Lung (tissue), 12 donors: Measurements from ENCODE around the gene CAMSAP3. TPM values are rescaled to one million over a fixed set of nuclear protein-coding genes. Genes with fewer than 3 reads are reported as not detected.

Source experiments
- ATAC-seq: fragments of 200-7000 bp; cut with Tn5 transposase; one replicate; pipeline ENCODE4 v1.9.1; 2020; ENCODE audit warnings: moderate number of reproducible peaks; ENCODE audit not compliant: insufficient read depth, low FRiP score
- DNase-seq, 3 donors: peaks; one replicate each; pipeline ENCODE4 v3.0.0-alpha.2; 2013 to 2017
- H3K27ac ChIP-seq, 2 donors: one replicate each; pipeline ENCODE4 v1.5.1; 2013; ENCODE audit warnings: mild to moderate bottlenecking in 2 of 2, moderate library complexity in 2 of 2, control low read depth in 1 of 2, inconsistent platforms in 1 of 2, low read depth in 1 of 2, low read length in 1 of 2
- H3K27me3 ChIP-seq, 3 donors: one replicate each; pipeline ENCODE4 v1.5.1; 2013; ENCODE audit warnings: low read length in 2 of 3; ENCODE audit not compliant: control insufficient read depth in 3 of 3, insufficient read depth in 3 of 3
- H3K36me3 ChIP-seq, 4 donors: one replicate each; pipeline ENCODE4 v1.5.1; 2013; ENCODE audit warnings: low read length in 4 of 4, mild to moderate bottlenecking in 1 of 4, moderate library complexity in 1 of 4; ENCODE audit not compliant: control insufficient read depth in 4 of 4, insufficient read depth in 4 of 4
- H3K4me1 ChIP-seq, 5 donors: one replicate each; pipeline ENCODE4 v1.5.1; 2013; ENCODE audit warnings: low read length in 5 of 5, mild to moderate bottlenecking in 2 of 5, moderate library complexity in 1 of 5; ENCODE audit not compliant: control insufficient read depth in 5 of 5, insufficient read depth in 5 of 5
- H3K4me3 ChIP-seq: one replicate; pipeline ENCODE4 v1.5.1; 2013; ENCODE audit warnings: mild to moderate bottlenecking, control low read depth, moderate library complexity
- H3K9ac ChIP-seq, 2 donors: one replicate each; pipeline ENCODE4 v1.5.1; 2013; ENCODE audit warnings: low read length in 2 of 2, control low read depth in 1 of 2; ENCODE audit not compliant: insufficient read depth in 1 of 2
- H3K9me3 ChIP-seq, 4 donors: one replicate each; pipeline ENCODE4 v1.5.1; 2013; ENCODE audit warnings: low read length in 3 of 4, mild to moderate bottlenecking in 1 of 4, moderate library complexity in 1 of 4; ENCODE audit not compliant: control insufficient read depth in 4 of 4, insufficient read depth in 3 of 4
- CTCF ChIP-seq: IDR thresholded peaks from 2 replicates; pipeline ENCODE4 v1.5.1; 2012; ENCODE audit warnings: mild to moderate bottlenecking; ENCODE audit errors: control extremely low read depth, extremely low read depth
- WGBS, 2 donors: extraction: QIAGEN DNeasy Blood & Tissue Kit; methylation state at CpG; one replicate each; pipeline ENCODE4 v1.1.7; 2013; 5-methylcytosine and 5-hydroxymethylcytosine counted together
- polyA plus RNA-seq, 2 donors: library from polyadenylated mRNA; stranded (reverse); fragments of 200-250 nt; gene quantifications; one replicate each; pipeline ENCODE4 v1.2.1, GENCODE V29; 2013
- total RNA-seq, 2 donors: library from RNA; depleted of rRNA in 1 of 2; stranded (reverse); fragments of >200 nt in 1 of 2; gene quantifications; one replicate each; pipeline ENCODE4 v1.2.1, GENCODE V29; 2014 to 2021
- donor health status: control.
- donor health status: control.
- donor health status: Bipolar disorder and iron deficiency.
- donor health status: healthy.
- donor health status: DM: yes; HTN: yes; CAD: no.

Gene CAMSAP3
- total and polyA plus RNA-seq, 4 donors, result 9.2 to 30.4 (median 19.2) TPM

GRCh38 chr19:7607212-7607873, 11.7 kb downstream of the CAMSAP3 start:
- peaks cover 0 to 6% (median 0%) of the 10 kb centered on the region in 5 donors for H3K4me1 ChIP-seq
- H3K27me3 ChIP-seq, result peaks cover 0 to 4% (median 0%) of the 10 kb centered on the region in 3 donors
- no peak overlapping the region for H3K4me3 ChIP-seq
- peaks cover 0 to 2% (median 0%) of the 10 kb centered on the region in 4 donors for H3K9me3 ChIP-seq
- TF ChIP-seq CTCF, result no peak
- DNase-seq, result no peak
- peaks cover 0 to 7% (median 0%) of the 10 kb centered on the region in 4 donors for H3K36me3 ChIP-seq
- H3K9ac ChIP-seq, result no peak overlapping the region
- no peak for ATAC-seq
- WGBS, 2 donors, result 67 to 79% methylated on average over 10 of the region's 10 CpGs
- H3K27ac ChIP-seq, result no peak overlapping the region

GRCh38 chr19:7607874-7608560, 12.4 kb downstream of the CAMSAP3 start:
- TF ChIP-seq CTCF, result no peak
- ATAC-seq (no peak), DNase-seq (no peak)
- H3K9me3 ChIP-seq, result peaks cover 0 to 2% (median 0%) of the 10 kb centered on the region in 4 donors
- no peak overlapping the region for H3K4me3 ChIP-seq
- H3K9ac ChIP-seq, result no peak overlapping the region
- 89 to 92% methylated on average over 24 to 25 of the region's 25 CpGs for WGBS, 2 donors
- H3K4me1 ChIP-seq, result peaks cover 0 to 3% (median 0%) of the 10 kb centered on the region in 5 donors
- no peak overlapping the region for H3K27ac ChIP-seq
- H3K36me3 ChIP-seq, result peaks cover 0 to 8% (median 0%) of the 10 kb centered on the region in 4 donors
- peaks cover 0 to 4% (median 0%) of the 10 kb centered on the region in 3 donors for H3K27me3 ChIP-seq

- no peak overlapping the region for H3K4me3 ChIP-seq
- no peaks in the 10 kb centered on the region for H3K27me3 ChIP-seq
- 83 to 87% methylated on average over 28 to 31 of the region's 31 CpGs for WGBS, 2 donors
- no peaks in the 10 kb centered on the region for H3K4me1 ChIP-seq
- DNase-seq (no peak), ATAC-seq (no peak)
- peaks cover 0 to 12% (median 0%) of the 10 kb centered on the region in 4 donors for H3K36me3 ChIP-seq
- no peaks in the 10 kb centered on the region for H3K9me3 ChIP-seq
- TF ChIP-seq CTCF, result no peak
- H3K27ac ChIP-seq, result no peak overlapping the region
- no peak overlapping the region for H3K9ac ChIP-seq
Observed at GRCh38 chr19:7610491-7611240, 15.0 kb downstream of the CAMSAP3 start.
